GM12873 (cell line): ENCODE results near the gene ABCB4.

Experiments
- CTCF ChIP-seq: IDR thresholded peaks from 2 replicates; pipeline ENCODE4 v1.5.1; 2012; ENCODE audit warnings: low read depth, mild to moderate bottlenecking, moderate library complexity, low read length, control low read depth; ENCODE audit not compliant: insufficient read depth; ENCODE audit errors: missing control alignments

The ABCB4 gene

GRCh38 chr7:87391020-87391701 lies 84.3 kb downstream of the ABCB4 start:
- no peak for TF ChIP-seq CTCF

- no peak for TF ChIP-seq CTCF
Measured at GRCh38 chr7:87380905-87381304, 94.6 kb downstream of the ABCB4 start.

- TF ChIP-seq CTCF = no peak
Measured at GRCh38 chr7:87375662-87376435, 99.6 kb downstream of the ABCB4 start.

GRCh38 chr7:87370660-87371180 lies 104.8 kb downstream of the ABCB4 start:
- TF ChIP-seq CTCF = no peak

GRCh38 chr7:87369216-87369615 lies 106.3 kb downstream of the ABCB4 start:
- no peak for TF ChIP-seq CTCF

- no peak for TF ChIP-seq CTCF
Measured at GRCh38 chr7:87364246-87364645, 111.2 kb downstream of the ABCB4 start.

- no peak for TF ChIP-seq CTCF
Measured at GRCh38 chr7:87363342-87363741, 112.1 kb downstream of the ABCB4 start.
